NCI-H526 (cell line): ENCODE measurements around the gene ESRP2.
A peak's percentile ranks its signal among the peaks of the same experiment; 100 is the strongest.

Experiments
- DNase-seq, 2 experiments: peaks; one replicate each; lab custom pipeline; 2025; lab: John Stamatoyannopoulos, UW

The ESRP2 gene

DNA sequence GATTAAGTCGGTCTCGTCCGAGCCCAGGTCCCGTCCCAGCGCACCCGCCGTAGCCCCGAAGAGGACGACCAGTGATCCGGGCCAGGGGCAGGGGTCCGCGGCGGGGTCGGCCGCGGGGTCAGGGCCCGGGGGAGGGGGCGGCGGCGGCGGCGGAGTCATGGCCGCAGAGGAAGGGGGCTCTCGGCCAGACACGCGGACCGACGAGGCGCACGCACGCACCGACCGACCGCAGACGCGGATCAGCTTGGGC lies at the start of gene ESRP2:
Gene ESRP2 (minus strand): TSS at position 241 of the 250 bp plus-strand sequence. CDS start 82 bp downstream, at position 159.
- no peak for DNase-seq

DNA sequence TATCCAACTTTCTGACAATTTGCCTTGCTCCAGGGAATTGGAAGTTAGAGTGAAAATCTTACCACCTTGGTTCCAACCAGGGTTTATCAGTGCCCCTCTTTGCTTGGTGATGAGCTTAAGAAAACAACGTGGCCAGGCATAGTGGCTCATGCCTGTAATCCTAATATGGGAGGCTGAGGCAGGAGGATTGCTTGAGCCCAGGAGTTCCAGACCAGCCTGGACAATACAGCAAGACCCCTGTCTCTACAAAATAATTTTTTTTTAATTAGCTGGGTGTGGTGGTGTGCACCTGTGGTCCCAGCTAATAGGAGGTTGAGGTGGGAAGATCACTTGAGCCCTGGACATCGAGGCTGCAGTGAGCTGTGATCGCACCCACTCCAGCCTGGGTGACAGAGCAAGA lies 49.8 kb upstream of the ESRP2 start:
- no peak for DNase-seq

- DNase-seq = no peak
Measured at GRCh38 chr16:68284847-68285246, 48.9 kb upstream of the ESRP2 start.

DNA sequence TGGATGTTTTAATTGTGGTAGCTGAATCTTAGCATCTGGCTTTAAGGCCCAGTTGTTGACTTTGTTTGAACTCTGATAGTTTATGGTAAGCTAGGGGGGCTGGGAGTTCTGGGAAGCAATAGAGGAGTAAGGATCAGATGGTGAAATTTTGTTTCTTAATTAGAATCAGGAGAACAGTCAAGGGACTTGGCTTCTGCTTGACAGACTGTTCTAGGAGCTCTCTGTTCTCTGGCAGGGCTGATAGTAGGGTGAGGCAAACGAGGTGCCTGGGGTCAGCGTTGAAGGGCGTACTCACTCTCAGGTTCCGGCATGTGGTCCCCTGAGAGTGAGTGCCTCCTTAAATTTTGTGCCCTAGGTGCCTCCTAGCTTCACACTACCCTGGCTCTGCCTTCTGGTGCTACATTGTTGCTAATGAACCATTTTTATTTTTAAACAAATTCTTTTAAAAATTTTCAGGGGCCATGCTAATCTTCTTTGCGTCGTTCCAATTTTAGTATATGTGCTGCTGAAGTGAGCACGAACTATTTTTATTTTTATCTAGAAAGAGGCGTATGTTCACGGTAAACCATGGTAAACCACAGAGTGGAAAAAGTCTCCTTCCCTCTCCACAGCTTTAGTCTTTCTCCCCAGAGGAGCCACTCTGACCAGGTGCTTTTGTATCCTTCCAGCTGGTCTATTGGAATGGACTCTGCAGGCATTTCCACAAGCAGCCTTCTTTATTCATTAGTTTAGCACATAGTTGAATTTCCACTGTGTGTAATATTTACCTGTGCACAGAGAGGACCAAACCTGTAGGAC lies 48.1 kb upstream of the ESRP2 start:
- no peak for DNase-seq

GRCh38 chr16:68283346-68283745 lies 47.4 kb upstream of the ESRP2 start:
- DNase-seq = peak in 1 of 2 experiments; percentile 16

DNA sequence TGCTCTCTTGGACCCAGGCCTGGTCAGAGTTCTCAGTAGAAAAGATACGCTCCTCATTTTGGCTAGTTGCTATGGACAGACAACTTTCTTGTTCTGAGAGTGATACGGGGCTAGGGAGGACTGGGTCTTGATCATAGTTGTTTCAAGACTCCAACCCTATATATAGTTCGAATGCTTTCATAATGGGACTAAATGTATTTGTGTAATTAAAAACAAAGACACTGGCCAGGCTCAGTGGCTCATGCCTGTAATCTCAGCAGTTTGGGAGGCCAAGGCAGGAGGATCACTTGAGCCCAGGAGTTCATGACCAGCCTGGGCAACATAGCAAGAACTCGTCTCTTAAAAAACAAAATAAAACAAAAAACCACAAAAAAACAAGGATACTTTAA lies 46.1 kb upstream of the ESRP2 start:
- DNase-seq = no peak

DNA sequence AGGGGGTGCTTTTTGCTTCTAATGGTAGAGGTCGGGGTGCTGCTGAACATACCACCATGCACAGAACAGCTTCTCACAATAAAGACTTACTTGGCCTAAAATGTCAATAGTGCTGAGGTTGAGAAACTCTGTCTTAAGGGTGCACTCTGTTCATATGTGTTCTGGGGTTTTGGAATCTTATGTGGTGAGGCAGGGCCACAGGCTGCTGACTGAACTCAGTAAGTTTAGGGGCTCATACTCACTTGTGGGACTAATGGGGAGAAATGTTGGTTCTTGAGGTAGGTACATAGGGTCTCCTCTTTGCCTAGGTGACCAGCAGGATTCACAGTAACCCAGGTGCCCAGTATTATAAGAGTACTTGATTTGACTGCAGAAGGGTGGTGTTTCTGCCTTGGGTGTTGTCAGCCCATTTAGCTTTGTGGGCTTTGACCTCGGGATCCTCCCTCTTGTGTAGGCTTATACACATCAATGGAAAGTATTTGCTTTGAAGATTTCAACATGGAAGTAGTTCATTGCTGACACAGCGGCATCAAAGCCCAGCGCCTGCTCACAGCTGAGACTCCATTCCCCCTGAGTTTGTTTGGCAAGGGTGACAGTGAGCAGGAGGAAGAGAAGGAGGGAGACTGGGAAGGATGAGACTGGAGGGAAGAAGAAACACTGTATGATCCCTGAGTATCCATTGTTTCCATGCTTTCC lies 45.6 kb upstream of the ESRP2 start:
- no peak for DNase-seq

GRCh38 chr16:68279726-68280558 lies 44.0 kb upstream of the ESRP2 start:
- DNase-seq = no peak

DNA sequence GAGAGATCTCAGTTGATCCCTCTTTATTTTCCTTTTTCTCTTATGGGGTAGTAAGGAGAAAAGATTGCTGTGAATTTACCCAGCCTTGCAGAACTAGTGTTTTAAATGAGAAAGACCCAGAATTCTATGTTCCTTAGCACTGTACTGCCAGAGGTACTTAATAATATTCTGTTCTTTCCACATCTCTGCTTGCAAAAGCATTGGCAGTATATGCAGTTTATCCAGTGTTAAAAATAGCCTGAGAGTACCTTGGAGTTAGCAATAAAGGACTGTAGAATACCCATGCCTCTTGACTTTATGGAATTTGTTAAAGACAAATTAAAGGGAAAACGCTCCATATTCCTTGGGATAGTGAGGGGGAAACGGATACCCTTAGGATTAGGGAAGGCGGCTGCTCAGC lies 40.3 kb upstream of the ESRP2 start:
- DNase-seq = no peak

DNA sequence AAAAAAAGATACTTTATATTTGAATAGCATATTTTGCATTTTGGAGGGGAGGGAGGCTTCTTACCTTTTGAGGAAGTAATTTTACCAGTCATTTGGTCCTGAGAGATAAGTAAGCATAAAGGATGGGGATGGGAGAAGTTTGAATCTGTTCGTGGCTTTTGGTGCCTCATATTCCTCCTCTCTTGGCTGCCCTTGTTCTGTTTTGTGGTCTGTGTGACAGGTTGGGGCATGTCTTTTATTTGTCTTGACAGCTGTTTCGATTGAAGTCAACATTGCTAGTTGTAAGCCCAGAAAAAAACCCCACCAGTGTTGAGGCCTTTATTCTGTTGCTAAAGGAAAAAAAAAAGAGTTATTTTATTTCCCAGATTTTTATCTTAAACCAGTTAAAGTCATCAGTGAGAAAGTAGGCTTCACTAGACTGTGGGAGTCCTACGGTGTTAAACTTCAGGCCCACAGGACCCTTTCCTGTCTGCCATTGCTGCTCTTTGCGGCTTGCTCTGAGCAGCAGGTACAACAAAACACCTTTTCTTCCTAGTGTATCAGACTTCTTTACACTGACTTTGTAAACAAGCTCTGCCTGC lies 39.8 kb upstream of the ESRP2 start:
- peak; percentile 32 to 42 for DNase-seq

GRCh38 chr16:68274441-68274840 lies 38.5 kb upstream of the ESRP2 start:
- no peak for DNase-seq

DNA sequence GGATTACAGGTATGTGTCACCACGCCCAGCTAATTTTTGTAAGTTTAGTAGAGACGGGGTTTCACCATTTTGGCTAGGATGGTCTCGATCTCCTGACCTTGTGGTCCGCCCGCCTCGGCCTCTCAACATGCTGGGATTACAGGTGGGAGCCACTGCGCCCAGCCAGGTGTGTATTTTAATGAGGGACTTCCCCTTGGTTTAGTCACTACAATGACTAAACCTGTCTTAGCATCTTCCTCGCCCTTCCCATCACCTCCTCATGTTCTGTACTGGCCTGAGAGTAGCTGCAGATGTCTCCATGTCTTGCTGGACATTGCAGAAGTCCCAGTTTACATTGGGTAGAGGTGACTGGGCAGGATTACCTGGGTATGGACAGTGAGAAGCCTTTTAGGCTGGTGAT lies 38.0 kb upstream of the ESRP2 start:
- DNase-seq = no peak

DNA sequence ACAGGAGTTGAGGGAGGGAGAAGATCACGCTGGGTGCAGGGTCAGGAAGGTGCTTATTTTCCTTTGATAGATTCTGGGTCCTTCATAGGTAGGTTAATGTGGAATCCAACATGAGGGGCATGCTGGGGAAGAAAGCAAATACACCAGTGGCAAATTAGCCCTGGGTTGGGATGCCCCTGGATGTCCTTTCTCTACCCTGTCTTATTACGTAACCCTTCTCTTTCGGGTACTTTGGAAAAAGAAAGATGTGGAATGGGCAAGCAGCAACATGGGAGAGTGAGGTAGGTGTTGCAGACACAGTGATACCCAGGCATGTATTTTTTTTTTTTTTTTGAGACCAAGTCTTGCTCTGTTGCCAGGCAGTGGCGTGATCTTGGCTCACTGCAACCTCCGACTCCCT lies 37.5 kb upstream of the ESRP2 start:
- no peak for DNase-seq

DNA sequence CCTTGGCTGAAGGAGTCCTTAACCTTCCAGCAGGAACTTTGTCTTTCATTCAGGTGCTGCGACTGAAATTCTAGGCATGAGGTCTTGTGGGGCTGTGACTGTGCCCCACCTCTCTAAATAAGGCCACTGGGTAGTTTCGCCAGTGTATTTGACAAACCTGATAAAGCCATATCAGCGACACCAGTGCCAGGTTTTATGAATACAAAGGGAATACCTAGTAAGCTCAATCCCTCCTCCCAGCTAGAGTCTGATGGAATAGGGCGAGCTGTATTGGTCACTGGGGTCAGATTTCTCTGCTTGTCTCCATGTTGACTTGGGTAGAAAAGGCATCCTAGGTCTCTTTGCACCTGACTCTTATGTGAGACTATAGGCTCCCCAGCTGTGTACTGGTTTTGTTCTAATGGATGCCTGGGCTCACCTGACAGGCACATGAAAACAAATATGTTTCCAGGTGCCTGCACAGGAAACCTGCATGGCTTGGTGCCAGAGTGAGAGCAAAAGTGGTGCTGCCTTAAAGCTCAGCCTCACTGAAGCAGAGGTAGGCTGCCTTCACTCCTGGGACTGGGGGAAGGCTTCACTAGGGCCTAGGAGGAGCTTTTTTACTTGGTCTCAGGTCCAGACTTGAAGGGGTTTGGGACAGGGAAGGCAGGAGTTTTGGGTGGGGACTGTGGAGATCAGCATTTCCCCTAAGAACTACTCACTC lies 36.7 kb upstream of the ESRP2 start:
- DNase-seq = no peak

GRCh38 chr16:68270353-68270752 lies 34.4 kb upstream of the ESRP2 start:
- DNase-seq = no peak

GRCh38 chr16:68269793-68270192 lies 33.9 kb upstream of the ESRP2 start:
- no peak for DNase-seq

DNA sequence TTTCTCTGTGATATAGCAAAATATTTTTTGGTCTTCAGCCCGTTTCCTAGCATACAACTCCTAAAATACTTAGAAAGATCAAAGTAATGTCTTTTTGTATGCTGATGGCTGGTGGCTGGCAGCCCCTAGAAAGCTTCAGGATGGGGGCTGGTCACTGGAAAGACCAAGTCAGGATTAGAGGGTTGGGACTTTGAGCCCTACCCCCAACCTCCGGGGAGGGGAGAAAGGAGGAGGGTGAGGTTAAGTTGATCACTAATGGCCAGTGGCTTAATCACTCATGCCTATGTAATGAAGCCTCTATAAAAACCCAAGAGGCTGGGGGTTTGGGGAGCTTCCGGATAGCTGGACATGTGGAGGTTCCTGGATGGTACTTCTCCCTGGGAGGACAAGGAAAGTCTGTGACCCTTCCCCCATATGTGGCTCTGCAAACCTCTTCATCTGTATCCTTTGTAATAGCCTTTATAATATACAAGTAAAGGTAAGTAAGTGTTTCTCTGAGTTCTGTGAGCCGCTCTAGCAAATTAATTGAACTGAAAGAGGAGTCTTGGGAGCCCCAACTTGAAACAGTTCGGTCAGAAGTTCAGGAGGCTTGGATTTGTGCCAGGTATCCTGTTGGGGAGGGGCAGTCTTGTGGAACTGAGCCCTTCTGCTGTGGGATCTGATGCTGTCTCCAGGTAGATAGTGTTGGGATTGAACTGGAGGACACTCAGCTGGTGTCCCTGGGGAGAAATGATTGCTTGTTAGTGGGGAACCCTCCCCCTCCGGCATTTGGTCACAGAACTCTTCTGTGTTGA lies 31.9 kb upstream of the ESRP2 start:
- no peak for DNase-seq

GRCh38 chr16:68265078-68265920 lies 29.4 kb upstream of the ESRP2 start:
- DNase-seq = peak in 1 of 2 experiments; percentile 26

DNA sequence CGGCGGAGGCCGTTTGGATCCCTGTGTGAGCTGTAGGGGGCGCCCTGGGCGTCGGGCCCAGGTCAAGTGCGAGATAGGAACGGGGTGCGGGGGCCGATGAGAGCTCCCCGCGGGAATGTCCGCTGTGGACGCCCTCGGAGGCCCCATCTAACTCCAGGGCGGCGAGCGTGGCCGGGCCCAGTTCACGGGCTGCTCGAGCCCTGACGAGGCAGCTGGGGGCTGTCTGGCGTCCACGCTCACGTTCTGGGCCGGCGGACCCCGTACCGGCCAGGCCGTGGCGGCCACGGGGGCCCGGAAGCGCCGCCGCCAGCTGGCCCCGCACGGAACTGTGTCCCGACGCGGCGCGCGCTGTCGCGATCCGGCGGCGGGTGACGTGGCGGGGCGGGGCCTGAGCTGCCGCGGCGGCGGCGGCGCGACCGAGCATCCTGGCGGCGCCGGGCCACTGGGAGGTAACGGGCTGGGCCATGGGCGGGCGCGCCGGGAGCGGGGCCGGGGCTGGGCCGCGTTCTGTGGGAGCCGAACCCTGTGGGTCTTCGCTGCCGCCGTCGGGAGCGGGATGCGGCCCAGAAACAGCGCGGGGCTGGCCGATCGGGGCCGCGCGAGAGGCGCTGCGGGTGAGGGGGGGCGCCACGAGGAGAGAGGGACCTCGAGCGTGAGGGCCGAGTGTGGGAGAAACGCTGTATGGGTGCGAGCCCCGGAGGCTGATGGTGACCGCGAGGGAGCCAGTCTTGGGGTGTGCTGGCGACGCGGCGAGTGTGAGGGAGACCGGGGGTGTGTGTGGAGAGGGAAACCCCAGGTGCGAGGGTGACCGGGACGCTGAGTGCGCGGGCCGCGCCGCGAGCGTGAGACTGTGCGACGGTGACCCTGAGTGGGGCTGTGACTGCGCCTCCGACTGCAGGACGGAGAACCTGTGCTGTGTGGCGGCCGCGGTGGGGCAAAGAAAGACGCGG lies 28.5 kb upstream of the ESRP2 start, which contains the start of gene SLC7A6:
Gene SLC7A6 (plus strand): TSS at position 399 of the 950 bp plus-strand sequence. CDS start 10,201 bp downstream, outside the sequence.
- peak in 1 of 2 experiments; percentile 65 for DNase-seq
